ENCODE measurements around the gene GUCA1A. TPM values are rescaled to one million over a fixed set of nuclear protein-coding genes. Genes with fewer than 3 reads are reported as not detected.

The GUCA1A gene
- total RNA-seq, 4 donors from 2014 or later: not detected

GRCh38 chr6:42224222-42225028 is 51.3 kb downstream of the GUCA1A start:
- Histone ChIP-seq H3K9me3 (no peaks in the 10 kb centered on the region), H3K36me3 (no peaks in the 10 kb centered on the region), H3K4me1 (no peaks in the 10 kb centered on the region), H3K27me3 (no peaks in the 10 kb centered on the region), H3K27ac (no peak overlapping the region), H3K4me3 (replicated peaks in 1 of 3) (no peak overlapping the region)
- DNase-seq: no peak
- TF ChIP-seq POLR2A (IDR thresholded peaks at IDR 0.05): no peak
- TF ChIP-seq, protein P1, sequence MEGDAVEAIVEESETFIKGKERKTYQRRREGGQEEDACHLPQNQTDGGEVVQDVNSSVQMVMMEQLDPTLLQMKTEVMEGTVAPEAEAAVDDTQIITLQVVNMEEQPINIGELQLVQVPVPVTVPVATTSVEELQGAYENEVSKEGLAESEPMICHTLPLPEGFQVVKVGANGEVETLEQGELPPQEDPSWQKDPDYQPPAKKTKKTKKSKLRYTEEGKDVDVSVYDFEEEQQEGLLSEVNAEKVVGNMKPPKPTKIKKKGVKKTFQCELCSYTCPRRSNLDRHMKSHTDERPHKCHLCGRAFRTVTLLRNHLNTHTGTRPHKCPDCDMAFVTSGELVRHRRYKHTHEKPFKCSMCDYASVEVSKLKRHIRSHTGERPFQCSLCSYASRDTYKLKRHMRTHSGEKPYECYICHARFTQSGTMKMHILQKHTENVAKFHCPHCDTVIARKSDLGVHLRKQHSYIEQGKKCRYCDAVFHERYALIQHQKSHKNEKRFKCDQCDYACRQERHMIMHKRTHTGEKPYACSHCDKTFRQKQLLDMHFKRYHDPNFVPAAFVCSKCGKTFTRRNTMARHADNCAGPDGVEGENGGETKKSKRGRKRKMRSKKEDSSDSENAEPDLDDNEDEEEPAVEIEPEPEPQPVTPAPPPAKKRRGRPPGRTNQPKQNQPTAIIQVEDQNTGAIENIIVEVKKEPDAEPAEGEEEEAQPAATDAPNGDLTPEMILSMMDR (IDR thresholded peaks at IDR 0.05): no peak
- intact Hi-C loops (cut with DNase I): no loop called here
- 73 to 77% methylated on average over 12 of the region's 12 CpGs for whole genome bisulfite sequencing, 2 donors

DNA sequence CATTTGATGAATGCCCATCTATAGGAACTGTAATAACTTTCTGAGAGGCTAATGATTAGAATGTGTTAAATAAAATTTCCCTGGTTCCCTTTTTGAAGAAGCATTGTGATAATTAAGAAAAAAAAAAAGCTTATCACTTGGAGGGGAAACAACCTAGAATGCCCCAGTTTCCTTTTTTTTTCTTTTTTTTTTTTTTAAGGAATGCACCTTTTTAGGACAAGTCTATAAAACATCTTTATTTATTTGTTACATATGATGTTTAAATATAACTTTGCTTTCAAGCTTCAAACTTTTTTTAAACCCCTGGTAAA is 51.8 kb downstream of the GUCA1A start:
- no peak overlapping the region for H3K27ac ChIP-seq
- no peak overlapping the region for H3K4me3 ChIP-seq (replicated peaks in 1 of 3)
- no peak for TF ChIP-seq POLR2A (IDR thresholded peaks at IDR 0.05)
- TF ChIP-seq, protein P1 (IDR thresholded peaks at IDR 0.05): no peak
- intact Hi-C loops (cut with DNase I): no loop called here
- H3K4me1 ChIP-seq: no peaks in the 10 kb centered on the region
- no peaks in the 10 kb centered on the region for H3K36me3 ChIP-seq
- H3K27me3 ChIP-seq: no peaks in the 10 kb centered on the region
- no peak for DNase-seq
- H3K9me3 ChIP-seq: no peaks in the 10 kb centered on the region

DNA sequence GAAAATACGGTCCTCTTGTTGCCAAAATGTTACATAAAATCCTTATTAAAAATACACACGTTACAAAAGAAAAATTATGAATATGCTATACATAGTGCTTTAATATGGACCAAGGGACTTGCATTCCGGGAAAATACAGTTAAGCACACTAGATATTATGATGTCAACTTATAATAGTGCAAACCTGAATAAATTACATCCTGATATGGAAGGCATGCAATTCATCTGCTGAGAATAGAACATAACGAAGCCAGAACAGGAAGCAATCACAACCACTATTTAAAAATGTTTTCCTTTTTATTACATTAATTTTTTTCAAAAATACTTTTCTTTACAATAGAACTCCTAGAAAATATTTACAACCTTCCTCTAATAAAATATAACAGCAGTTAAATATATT is 52.3 kb downstream of the GUCA1A start:
- Histone ChIP-seq H3K4me3 (replicated peaks in 1 of 3) (no peak overlapping the region), H3K27ac (no peak overlapping the region), H3K4me1 (no peaks in the 10 kb centered on the region), H3K36me3 (no peaks in the 10 kb centered on the region), H3K27me3 (no peaks in the 10 kb centered on the region), H3K9me3 (no peaks in the 10 kb centered on the region)
- intact Hi-C loops (cut with DNase I): no loop called here
- WGBS, 2 donors: 67 to 74% methylated on average over 4 of the region's 4 CpGs
- TF ChIP-seq, protein P1 (IDR thresholded peaks at IDR 0.05): no peak
- TF ChIP-seq POLR2A (IDR thresholded peaks at IDR 0.05): no peak
- DNase-seq: no peak

DNA sequence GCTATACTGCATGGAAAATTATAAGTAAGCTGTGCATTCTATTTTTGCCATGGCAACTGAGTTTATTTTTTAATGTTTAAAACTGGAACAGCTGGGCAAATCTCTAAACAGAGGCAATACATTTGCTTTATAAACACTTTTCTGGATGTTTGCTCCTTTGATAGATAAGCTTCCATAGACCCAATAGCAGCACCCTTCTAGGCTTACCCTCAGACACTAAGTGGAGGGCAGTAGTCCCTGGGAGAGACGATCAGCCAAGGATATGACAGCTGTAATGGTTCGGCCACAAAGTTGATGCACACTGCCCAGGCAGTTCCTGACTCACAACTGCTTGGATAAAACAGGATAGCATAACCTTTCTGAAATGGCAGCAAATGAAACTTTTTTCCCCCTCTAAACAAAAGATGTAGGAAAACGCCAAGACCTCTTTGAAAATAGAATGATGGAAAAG is 53.0 kb downstream of the GUCA1A start:
- no peak for TF ChIP-seq POLR2A (IDR thresholded peaks at IDR 0.05)
- TF ChIP-seq, protein P1 (IDR thresholded peaks at IDR 0.05): no peak
- no peak for DNase-seq
- intact Hi-C loops (cut with DNase I): no loop called here
- H3K27ac ChIP-seq: no peak overlapping the region
- H3K36me3 ChIP-seq: no peaks in the 10 kb centered on the region
- no peaks in the 10 kb centered on the region for H3K9me3 ChIP-seq
- no peaks in the 10 kb centered on the region for H3K4me1 ChIP-seq
- H3K27me3 ChIP-seq: no peaks in the 10 kb centered on the region
- 67 to 70% methylated on average over 3 of the region's 3 CpGs for WGBS, 2 donors
- no peak overlapping the region for H3K4me3 ChIP-seq (replicated peaks in 1 of 3)

DNA sequence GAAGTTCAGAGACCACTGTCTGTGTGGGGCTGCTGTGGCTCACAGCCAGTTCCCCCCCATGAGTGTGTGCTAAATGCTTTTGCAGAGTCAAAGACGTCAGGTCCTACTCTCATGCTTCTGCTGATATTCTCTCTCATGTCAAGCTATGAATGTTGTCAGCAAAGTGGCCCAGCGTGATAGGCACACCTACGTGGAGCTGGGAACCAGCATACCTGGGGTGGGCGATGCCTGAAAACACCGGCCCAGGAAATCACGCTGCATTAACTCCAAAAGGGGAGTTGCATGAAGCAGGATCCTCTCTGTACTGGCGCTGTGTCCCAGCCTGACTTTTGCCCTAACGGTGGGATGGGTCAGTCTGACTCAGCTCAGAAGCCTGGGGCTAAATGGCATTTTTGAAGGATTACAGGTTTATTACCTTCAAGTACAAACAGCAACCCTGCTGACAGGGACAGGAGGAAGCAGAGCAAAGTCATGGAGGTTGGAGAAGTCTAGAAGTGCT is 53.5 kb downstream of the GUCA1A start:
- Histone ChIP-seq H3K36me3 (no peaks in the 10 kb centered on the region), H3K4me3 (replicated peaks in 1 of 3) (no peak overlapping the region), H3K27ac (no peak overlapping the region), H3K9me3 (no peaks in the 10 kb centered on the region), H3K27me3 (no peaks in the 10 kb centered on the region), H3K4me1 (no peaks in the 10 kb centered on the region)
- 79% methylated on average over 8 of the region's 8 CpGs for WGBS, 2 donors
- DNase-seq: no peak
- intact Hi-C loops (cut with DNase I): no loop called here
- TF ChIP-seq, protein P1 (IDR thresholded peaks at IDR 0.05): no peak
- TF ChIP-seq POLR2A (IDR thresholded peaks at IDR 0.05): no peak

All from thyroid gland (tissue), 4 donors.